ENCODE results near the gene KLF15. TPM values are rescaled to one million over a fixed set of nuclear protein-coding genes. Genes with fewer than 3 reads are reported as not detected.

The KLF15 gene
- total and polyA plus RNA-seq, 2 of the 4 experiments (the other 2 are of a cell fraction): 0.18 to 0.24 TPM

DNA sequence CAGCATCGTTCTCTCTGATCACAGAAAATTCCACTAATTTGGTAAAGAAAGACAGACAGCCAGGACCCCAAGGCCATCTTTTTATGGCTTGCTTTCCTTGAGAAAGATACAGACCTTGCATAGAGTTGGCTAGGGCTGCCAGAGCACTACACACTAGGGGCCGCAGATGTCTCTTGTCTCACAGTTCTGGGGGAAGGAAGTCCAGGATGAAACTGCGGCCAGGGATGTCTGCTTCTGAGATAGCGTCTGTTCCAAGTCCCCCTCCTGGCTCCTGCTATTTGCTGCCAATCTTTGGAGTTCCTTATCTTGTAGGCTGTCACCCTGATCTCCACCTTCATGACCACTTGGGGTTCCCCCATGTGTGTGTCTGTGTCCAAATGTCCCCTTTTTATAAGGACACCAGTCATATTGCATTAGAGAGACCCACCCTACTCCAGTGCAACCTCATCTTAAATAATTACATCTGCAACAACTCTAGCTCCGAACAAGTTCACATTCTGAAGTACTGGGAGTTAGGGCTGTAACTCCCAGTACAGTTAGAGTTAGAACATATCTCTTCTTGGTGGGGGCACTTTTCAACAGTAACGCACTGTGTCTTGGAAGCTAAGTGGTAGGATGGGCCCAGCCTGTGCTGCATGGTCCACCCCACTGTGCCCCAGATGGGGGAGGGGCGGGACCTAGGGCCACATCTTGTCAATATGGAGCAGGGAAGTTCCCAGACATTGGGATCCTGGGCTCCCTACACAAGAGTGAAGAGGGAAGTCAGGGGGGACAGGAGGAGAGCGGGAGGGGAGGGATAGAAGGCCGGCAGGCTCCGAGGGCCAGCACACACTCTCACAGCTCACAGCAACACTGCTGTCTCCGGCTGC, 42.2 kb downstream of the KLF15 start:
- H3K9me3 ChIP-seq (ENCODE audit: control insufficient read depth, insufficient read depth, low read length): peaks cover 4% of the 10 kb centered on the region; the same call in 1 of the 2 replicates
- H2BK5ac ChIP-seq (ENCODE audit: low read depth, low read length, poor library complexity, severe bottlenecking): no peak overlapping the region
- no peak overlapping the region for H3K56ac ChIP-seq (ENCODE audit: extremely low read depth, insufficient read depth, low read length)
- no peaks in the 10 kb centered on the region for H3K36me3 ChIP-seq (ENCODE audit: control insufficient read depth, insufficient read depth, low read length)
- no peak overlapping the region for H4K5ac ChIP-seq (ENCODE audit: low read depth, low read length)
- H2AK5ac ChIP-seq (ENCODE audit: low read depth, low read length): no peak overlapping the region
- dilution Hi-C loops (cut with HindIII; ENCODE audit: low sequenced_read_pairs, unreplicated experiment) (no loop called here), in situ Hi-C loops (cut with MboI; ENCODE audit: low sequenced_read_pairs) (no loop called here), intact Hi-C loops (cut with micrococcal nuclease) (no loop called here)
- BruUV-seq (replicated peaks): no TSS peak
- H2BK15ac ChIP-seq (ENCODE audit: low read depth, low read length): no peak overlapping the region
- no peak overlapping the region for H2AK9ac ChIP-seq (replicated peaks; ENCODE audit: low read depth, low read length, poor library complexity)
- no peak overlapping the region for H4K8ac ChIP-seq (ENCODE audit: low read depth in 2 of 2, low read length in 2 of 2)
- WGBS, 2 experiments (ENCODE audit: extremely low coverage in 2 of 2, insufficient read length in 1 of 2): no CpG with 5 or more reads among the region's 11 CpGs
- H4K91ac ChIP-seq (ENCODE audit: insufficient read depth, low read depth, low read length): no peak overlapping the region
- ChIA-PET CTCF (no interaction called here), POLR2A (ENCODE audit: unreplicated experiment) (no interaction called here)
- no peak overlapping the region for H2BK20ac ChIP-seq (ENCODE audit: low read depth, low read length)
- no peak overlapping the region for H2AFZ ChIP-seq (replicated peaks; ENCODE audit: low read length, poor library complexity)
- no peaks in the 10 kb centered on the region for H3K79me1 ChIP-seq (ENCODE audit: low read depth in 1 of 2, low read length in 2 of 2)
- no peak overlapping the region for H3K23ac ChIP-seq (ENCODE audit: low read depth, low read length)
- H3K4ac ChIP-seq (ENCODE audit: low read depth, low read length): no peak overlapping the region
- H3K18ac ChIP-seq (ENCODE audit: low read depth, low read length): peak overlapping the region; percentile 8; the same call in 1 of the 2 replicates
- H3K4me3 ChIP-seq (ENCODE audit: insufficient read depth, low read depth, low read length): no peak overlapping the region
- DNase-seq (no peak), ATAC-seq (ENCODE audit: low read depth) (peak; percentile 10; the same call in 1 of the 2 replicates)
- peaks cover 5% of the 10 kb centered on the region; the same call in 1 of the 2 replicates for H3K27me3 ChIP-seq (ENCODE audit: control insufficient read depth, insufficient read depth, low read length)
- H3K4me1 ChIP-seq (ENCODE audit: control insufficient read depth, insufficient read depth, low read length): peaks cover 8% of the 10 kb centered on the region; the same call in 1 of the 2 replicates
- no peak overlapping the region for H2BK120ac ChIP-seq (ENCODE audit: low read depth, low read length)
- H3K27ac ChIP-seq (ENCODE audit: insufficient read depth, low read length): no peak overlapping the region
- no peaks in the 10 kb centered on the region for H3K9me1 ChIP-seq (ENCODE audit: insufficient read depth, low read length)
- H4K20me1 ChIP-seq (ENCODE audit: insufficient read depth, low read length): no peaks in the 10 kb centered on the region
- no peak overlapping the region for H3K4me2 ChIP-seq (ENCODE audit: low read depth, low read length)
- no peak overlapping the region for H3K14ac ChIP-seq (replicated peaks; ENCODE audit: low read depth, low read length)
- H3K9ac ChIP-seq (ENCODE audit: low read depth, low read length): no peak overlapping the region
- TF ChIP-seq POLR2A (IDR thresholded peaks at IDR 0.05; ENCODE audit: low read depth, low read length) (no peak), NFE2L2 (IDR thresholded peaks at IDR 0.05; ENCODE audit: low read depth, low read length) (no peak), RAD21 (IDR thresholded peaks at IDR 0.05; ENCODE audit: low read length) (no peak), MAFK (IDR thresholded peaks at IDR 0.05; ENCODE audit: low read depth, low read length) (no peak), MAZ (IDR thresholded peaks at IDR 0.05; ENCODE audit: borderline replicate concordance, low read depth, low read length) (no peak), CEBPB (IDR thresholded peaks at IDR 0.05; ENCODE audit: low read depth, low read length) (no peak), BHLHE40 (IDR thresholded peaks at IDR 0.05; ENCODE audit: low read depth, low read length) (no peak), MXI1 (IDR thresholded peaks at IDR 0.05; ENCODE audit: borderline replicate concordance, low read depth, low read length) (no peak), FOS (IDR thresholded peaks at IDR 0.05; ENCODE audit: low read depth, low read length) (no peak), RCOR1 (IDR thresholded peaks at IDR 0.05; ENCODE audit: insufficient replicate concordance, low read length) (no peak), CHD1 (IDR thresholded peaks at IDR 0.05; ENCODE audit: low read depth, low read length) (no peak), RFX5 (IDR thresholded peaks at IDR 0.05; ENCODE audit: low read depth, low read length) (no peak)
- TF ChIP-seq, protein P1, sequence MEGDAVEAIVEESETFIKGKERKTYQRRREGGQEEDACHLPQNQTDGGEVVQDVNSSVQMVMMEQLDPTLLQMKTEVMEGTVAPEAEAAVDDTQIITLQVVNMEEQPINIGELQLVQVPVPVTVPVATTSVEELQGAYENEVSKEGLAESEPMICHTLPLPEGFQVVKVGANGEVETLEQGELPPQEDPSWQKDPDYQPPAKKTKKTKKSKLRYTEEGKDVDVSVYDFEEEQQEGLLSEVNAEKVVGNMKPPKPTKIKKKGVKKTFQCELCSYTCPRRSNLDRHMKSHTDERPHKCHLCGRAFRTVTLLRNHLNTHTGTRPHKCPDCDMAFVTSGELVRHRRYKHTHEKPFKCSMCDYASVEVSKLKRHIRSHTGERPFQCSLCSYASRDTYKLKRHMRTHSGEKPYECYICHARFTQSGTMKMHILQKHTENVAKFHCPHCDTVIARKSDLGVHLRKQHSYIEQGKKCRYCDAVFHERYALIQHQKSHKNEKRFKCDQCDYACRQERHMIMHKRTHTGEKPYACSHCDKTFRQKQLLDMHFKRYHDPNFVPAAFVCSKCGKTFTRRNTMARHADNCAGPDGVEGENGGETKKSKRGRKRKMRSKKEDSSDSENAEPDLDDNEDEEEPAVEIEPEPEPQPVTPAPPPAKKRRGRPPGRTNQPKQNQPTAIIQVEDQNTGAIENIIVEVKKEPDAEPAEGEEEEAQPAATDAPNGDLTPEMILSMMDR (conservative IDR thresholded peaks at IDR 0.05; ENCODE audit: low read depth, low read length): no peak
- TF ChIP-seq, protein P2, sequence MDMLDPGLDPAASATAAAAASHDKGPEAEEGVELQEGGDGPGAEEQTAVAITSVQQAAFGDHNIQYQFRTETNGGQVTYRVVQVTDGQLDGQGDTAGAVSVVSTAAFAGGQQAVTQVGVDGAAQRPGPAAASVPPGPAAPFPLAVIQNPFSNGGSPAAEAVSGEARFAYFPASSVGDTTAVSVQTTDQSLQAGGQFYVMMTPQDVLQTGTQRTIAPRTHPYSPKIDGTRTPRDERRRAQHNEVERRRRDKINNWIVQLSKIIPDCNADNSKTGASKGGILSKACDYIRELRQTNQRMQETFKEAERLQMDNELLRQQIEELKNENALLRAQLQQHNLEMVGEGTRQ (IDR thresholded peaks at IDR 0.05; ENCODE audit: low read depth, low read length): no peak
- TF ChIP-seq, protein P3, sequence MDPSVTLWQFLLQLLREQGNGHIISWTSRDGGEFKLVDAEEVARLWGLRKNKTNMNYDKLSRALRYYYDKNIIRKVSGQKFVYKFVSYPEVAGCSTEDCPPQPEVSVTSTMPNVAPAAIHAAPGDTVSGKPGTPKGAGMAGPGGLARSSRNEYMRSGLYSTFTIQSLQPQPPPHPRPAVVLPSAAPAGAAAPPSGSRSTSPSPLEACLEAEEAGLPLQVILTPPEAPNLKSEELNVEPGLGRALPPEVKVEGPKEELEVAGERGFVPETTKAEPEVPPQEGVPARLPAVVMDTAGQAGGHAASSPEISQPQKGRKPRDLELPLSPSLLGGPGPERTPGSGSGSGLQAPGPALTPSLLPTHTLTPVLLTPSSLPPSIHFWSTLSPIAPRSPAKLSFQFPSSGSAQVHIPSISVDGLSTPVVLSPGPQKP (IDR thresholded peaks at IDR 0.05; ENCODE audit: borderline replicate concordance, low read depth, low read length): no peak
